ENCODE data around the gene PLSCR5.

The PLSCR5 gene

GRCh38 chr3:146544002-146544928 is 60.9 kb downstream of the PLSCR5 start, which contains the start of gene PLSCR1:
Gene PLSCR1 (minus strand): TSS chr3:146544607. CDS start chr3:146536552, 8,055 bp downstream.
- DNase-seq (ENCODE audit: low read depth in 2 of 2), result peak; percentile 66 to 74

GRCh38 chr3:146543461-146544001 is 61.6 kb downstream of the PLSCR5 start:
- no peak for DNase-seq (ENCODE audit: low read depth in 2 of 2)

DNA sequence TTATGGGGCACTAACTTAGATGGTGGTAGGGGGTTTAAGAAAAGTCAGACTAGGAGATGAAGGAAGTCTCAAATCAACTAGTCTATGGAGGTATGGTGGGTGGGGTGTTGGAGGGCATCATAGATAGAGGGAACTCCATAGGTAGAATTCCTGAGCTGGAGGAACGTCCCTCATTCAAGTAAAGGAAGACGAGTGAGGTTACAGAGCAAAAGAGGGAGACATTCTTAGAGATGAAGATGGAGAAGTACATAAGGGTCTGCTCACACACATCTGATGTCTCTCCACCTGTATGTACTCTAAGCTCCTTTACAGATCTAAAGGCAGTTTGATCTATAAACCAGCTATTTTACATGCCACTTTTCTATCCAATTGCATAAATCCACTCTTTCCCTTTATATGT is 62.2 kb downstream of the PLSCR5 start:
- no peak for DNase-seq (ENCODE audit: low read depth in 2 of 2)

DNA sequence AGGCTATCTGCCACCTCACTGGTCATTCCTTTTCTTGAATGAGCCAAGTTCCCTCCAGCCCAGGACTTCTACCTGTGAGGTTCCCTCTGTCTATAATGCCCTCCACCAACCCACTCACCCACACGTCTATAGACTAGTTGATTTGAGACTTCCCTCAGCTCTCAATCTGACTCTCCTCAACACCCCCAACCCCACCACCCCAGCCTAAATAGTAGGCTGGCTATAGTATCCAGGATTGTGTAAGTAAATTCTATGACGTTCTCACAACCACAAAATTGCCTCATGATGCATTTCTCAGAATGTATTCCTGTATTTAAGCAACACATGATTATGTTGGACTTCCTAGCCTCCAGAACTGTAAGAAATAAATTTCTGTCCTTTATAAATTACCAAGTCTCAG is 63.0 kb downstream of the PLSCR5 start:
- no peak for DNase-seq (ENCODE audit: low read depth in 2 of 2)

GRCh38 chr3:146540978-146541377 is 64.2 kb downstream of the PLSCR5 start:
- no peak for DNase-seq (ENCODE audit: low read depth in 2 of 2)

DNA sequence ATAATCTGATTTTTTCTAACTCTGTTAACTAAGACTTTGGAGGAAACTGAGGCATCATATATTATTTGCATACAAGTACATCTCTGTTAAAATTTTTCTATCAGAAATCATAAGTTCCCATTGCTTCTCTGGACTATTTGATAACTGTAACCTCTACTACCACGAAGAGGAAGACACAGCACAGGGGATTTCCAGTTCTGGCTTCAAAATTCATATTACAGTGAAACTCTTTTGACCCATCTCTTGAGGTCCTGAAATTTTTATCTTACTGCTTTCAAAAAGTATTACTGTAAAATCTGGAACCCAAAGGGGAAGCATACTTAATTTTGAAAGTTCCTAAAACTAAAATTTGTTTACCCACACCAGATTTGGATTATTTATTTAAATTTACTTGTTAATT is 64.9 kb downstream of the PLSCR5 start:
- no peak for DNase-seq (ENCODE audit: low read depth in 2 of 2)

GRCh38 chr3:146539315-146539714 is 65.8 kb downstream of the PLSCR5 start:
- no peak for DNase-seq (ENCODE audit: low read depth in 2 of 2)

DNA sequence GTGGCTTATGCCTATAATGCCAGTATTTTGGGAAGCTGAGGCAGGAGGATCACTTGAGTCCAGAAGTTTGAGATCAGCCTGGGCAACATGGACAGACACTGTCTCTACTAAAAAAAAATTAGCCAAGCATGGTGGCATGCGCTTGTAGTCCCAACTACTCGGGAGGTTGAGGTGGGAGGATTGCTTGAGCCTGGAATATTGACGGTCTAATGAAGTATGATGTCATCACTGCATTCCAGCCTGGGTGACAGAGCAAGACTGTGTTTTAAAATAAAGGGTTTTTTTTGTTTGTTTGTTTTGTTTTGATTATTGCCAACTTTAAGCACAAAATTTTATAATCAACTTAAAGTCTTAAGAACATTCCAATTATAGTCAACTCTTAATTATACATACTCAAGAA is 67.5 kb downstream of the PLSCR5 start:
- no peak for DNase-seq (ENCODE audit: low read depth in 2 of 2)

- DNase-seq (ENCODE audit: low read depth in 2 of 2), result no peak
Observed at GRCh38 chr3:146536681-146537080, 68.5 kb downstream of the PLSCR5 start.
